Stimulated activated CD8-positive, alpha-beta memory T cell treated with anti-CD3 and anti-CD28 coated beads, Interleukin-2, amount 100 ng/mL, for 1 hour (primary cell): ENCODE data around the gene HMOX2.

Experiments
- DNase-seq, 2 donors: peaks; one replicate each; pipeline ENCODE4 v3.0.0-alpha.2; 2020; ENCODE audit warnings: low read depth in 2 of 2

The HMOX2 gene

DNA sequence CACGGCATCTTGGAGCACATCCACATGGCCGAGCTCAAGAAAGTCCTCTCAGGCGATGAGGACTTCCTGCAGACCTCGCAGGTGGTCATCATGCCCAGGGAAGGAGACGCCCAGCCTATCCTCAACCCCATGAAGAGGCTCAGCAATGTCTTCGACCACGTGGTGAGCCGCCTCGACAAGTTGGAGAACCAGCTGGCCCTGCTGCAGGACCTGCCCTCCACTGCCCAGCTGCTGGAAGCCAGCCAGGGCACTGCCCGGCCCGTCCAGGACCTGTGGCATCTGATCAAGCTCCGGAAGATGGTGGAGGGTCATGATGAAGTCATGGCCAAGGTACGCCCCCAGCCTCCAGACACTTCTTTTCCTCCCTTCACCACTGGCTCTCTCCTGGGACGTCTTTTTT lies 80.4 kb downstream of the HMOX2 start:
- no peak for DNase-seq

GRCh38 chr16:4557973-4558372 lies 81.8 kb downstream of the HMOX2 start:
- no peak for DNase-seq
